Fibroblast of villous mesenchyme (primary cell): Measurements from ENCODE around the gene MASP1. TPM values are rescaled to one million over a fixed set of nuclear protein-coding genes. Genes with fewer than 3 reads are reported as not detected.

Source experiments
- DNase-seq: peaks from one replicate; pipeline ENCODE4 v3.0.0-alpha.2; 2010; ENCODE audit warnings: low read depth
- H3K4me3 ChIP-seq: 2 replicates; pipeline ENCODE4 v1.5.1; 2011; ENCODE audit warnings: low read depth, mild to moderate bottlenecking, low read length
- total RNA-seq: library from RNA; depleted of rRNA; stranded (reverse); fragments of >200 nt; gene quantifications from 2 replicates; pipeline ENCODE4 v1.2.3, GENCODE V29; 2012
- TF ChIP-seq, protein P1 (sequence below): IDR thresholded peaks from 2 replicates; pipeline ENCODE4 v1.5.1; 2012; ENCODE audit warnings: low read depth, mild to moderate bottlenecking, low read length; ENCODE audit not compliant: insufficient read depth

MASP1 gene
- total RNA-seq, 1 donor, result 209 TPM

DNA sequence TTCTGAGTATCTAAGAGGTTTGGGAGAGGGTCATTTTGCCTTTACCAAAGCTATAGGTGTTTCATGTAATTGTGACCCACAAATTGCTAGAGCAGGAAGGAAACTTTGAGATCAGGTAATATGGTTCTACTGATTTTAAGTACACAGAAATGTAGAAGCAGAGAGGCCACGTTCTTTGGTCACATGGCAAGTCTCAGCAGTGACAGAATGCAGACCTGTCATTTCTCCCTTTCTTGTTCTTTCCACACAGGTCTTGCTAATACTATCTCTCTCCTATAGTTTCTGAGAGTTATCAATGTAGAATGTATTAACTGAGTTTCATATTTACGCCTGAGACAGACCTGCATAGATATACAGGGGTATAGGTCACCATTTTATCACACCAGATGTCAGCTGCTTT is 105.2 kb downstream of the MASP1 start:
- TF ChIP-seq, protein P1, sequence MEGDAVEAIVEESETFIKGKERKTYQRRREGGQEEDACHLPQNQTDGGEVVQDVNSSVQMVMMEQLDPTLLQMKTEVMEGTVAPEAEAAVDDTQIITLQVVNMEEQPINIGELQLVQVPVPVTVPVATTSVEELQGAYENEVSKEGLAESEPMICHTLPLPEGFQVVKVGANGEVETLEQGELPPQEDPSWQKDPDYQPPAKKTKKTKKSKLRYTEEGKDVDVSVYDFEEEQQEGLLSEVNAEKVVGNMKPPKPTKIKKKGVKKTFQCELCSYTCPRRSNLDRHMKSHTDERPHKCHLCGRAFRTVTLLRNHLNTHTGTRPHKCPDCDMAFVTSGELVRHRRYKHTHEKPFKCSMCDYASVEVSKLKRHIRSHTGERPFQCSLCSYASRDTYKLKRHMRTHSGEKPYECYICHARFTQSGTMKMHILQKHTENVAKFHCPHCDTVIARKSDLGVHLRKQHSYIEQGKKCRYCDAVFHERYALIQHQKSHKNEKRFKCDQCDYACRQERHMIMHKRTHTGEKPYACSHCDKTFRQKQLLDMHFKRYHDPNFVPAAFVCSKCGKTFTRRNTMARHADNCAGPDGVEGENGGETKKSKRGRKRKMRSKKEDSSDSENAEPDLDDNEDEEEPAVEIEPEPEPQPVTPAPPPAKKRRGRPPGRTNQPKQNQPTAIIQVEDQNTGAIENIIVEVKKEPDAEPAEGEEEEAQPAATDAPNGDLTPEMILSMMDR, result no peak
- DNase-seq, result no peak
- H3K4me3 ChIP-seq, result no peak overlapping the region

DNA sequence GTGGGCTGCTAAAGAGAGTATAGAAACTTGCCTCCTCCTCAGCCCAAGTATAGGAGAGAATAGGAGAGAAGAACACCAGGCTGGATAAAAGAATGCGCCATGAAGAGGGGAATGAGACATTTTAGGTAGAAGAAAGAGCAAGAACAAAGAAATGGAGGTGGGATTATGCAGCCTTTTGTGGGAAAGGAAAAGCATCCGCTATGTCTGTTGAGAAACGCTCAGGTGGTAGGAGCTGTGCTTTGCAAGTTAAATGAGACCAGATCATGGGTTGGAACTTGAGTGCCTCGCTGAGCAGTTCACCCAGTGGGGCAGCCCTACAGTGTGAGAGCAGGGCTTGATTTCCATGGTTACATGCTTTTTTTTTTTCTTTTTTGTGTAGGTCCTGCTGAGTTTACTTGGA is 105.8 kb downstream of the MASP1 start:
- H3K4me3 ChIP-seq, result no peak overlapping the region
- DNase-seq, result no peak

More for the DNA sequence above, 105.8 kb downstream of the MASP1 start:
- TF ChIP-seq, protein P1, result no peak

Other genes starting within 250 kb of the MASP1 start
- 24.2 and 24.8 TPM in 2 replicates for gene RPL39L, start 152.2 kb downstream of the MASP1 start, total RNA-seq
- gene RTP1, start 94.3 kb downstream of the MASP1 start, total RNA-seq, result not detected in 2 replicates
- gene RTP4, start 76.6 kb upstream of the MASP1 start, total RNA-seq, result 2.6 and 3.9 TPM in 2 replicates